GM12878 (cell line): ENCODE measurements around the gene TSPAN16. TPM values are rescaled to one million over a fixed set of nuclear protein-coding genes. Genes with fewer than 3 reads are reported as not detected.

ENCODE experiments used
- ATAC-seq: fragments of 200-7000 bp; cut with Tn5 transposase; 3 replicates; pipeline ENCODE4 v1.9.1; 2020; ENCODE audit warnings: mild to moderate bottlenecking, moderate library complexity
- BruUV-seq: library from RNA; stranded (reverse); fragments of 400-500 nt; replicated peaks from 2 replicates; lab custom pipeline; 2021; lab: Mats Ljungman, UMichigan
- CTCF ChIA-PET: fragments of 300-600 bp; sonication (Branson Sonifier 250); formaldehyde crosslinking; extraction: SDS; loops from one replicate; lab custom pipeline; 2021; ENCODE audit warnings: inconsistent platforms; lab: Yijun Ruan, JAX
- POLR2A ChIA-PET: fragments of 350-600 bp; formaldehyde crosslinking; extraction: SDS; loops from one replicate; lab custom pipeline; 2021; ENCODE audit warnings: inconsistent platforms; lab: Charles Lee
- RAD21 ChIA-PET: fragments of 300-600 bp; sonication (Branson Sonifier 250); formaldehyde crosslinking; loops from one replicate; lab custom pipeline; 2023; ENCODE audit warnings: antibody characterized with exemption; ENCODE audit not compliant: unreplicated experiment; lab: Charles Lee
- SMC1A ChIA-PET: fragments of 300-600 bp; sonication (Branson Sonifier 250); formaldehyde crosslinking; loops from one replicate; lab custom pipeline; 2023; ENCODE audit not compliant: unreplicated experiment, uncharacterized antibody; lab: Charles Lee
- DNase-seq: peaks from one replicate; pipeline ENCODE4 v3.0.0-alpha.2; 2011; ENCODE audit warnings: low read depth, low spot score
- FAIRE-seq: peaks from 3 replicates; lab custom pipeline; 2011; peaks lifted over from hg19 to GRCh38; lab: Jason Lieb, UNC
- H2AFZ ChIP-seq: 2 replicates; pipeline ENCODE4 v1.6.0; 2011; ENCODE audit warnings: low read depth, low read length, control low read depth; ENCODE audit not compliant: control insufficient read depth
- H3K27ac ChIP-seq: 2 replicates; pipeline ENCODE4 v1.5.1; 2011; ENCODE audit warnings: control low read depth; ENCODE audit not compliant: control insufficient read depth, insufficient read depth
- H3K27me3 ChIP-seq, 2 experiments: replicated peaks in 1 of 2; 2 replicates each; pipeline versions ENCODE4 v1.6.0 to v1.6.1; 2011; ENCODE audit warnings: low read length in 1 of 2; ENCODE audit not compliant: control insufficient read depth in 2 of 2, insufficient read depth in 2 of 2
- H3K36me3 ChIP-seq, 2 experiments: 2 replicates each; pipeline ENCODE4 v1.5.1; 2011; ENCODE audit warnings: low read length in 1 of 2; ENCODE audit not compliant: control insufficient read depth in 2 of 2, insufficient read depth in 2 of 2
- H3K4me1 ChIP-seq: 2 replicates; pipeline ENCODE4 v1.6.1; 2011; ENCODE audit warnings: mild to moderate bottlenecking, low read length, moderate library complexity, mixed read lengths; ENCODE audit not compliant: control insufficient read depth, insufficient read depth
- H3K4me2 ChIP-seq: 2 replicates; pipeline ENCODE4 v1.6.0; 2011; ENCODE audit warnings: control low read depth; ENCODE audit not compliant: control insufficient read depth, insufficient read depth
- H3K4me3 ChIP-seq: fragments of 200-600 bp; sonication (generic); 2 replicates; pipeline ENCODE4 v1.5.1; 2016
- H3K79me2 ChIP-seq: 2 replicates; pipeline ENCODE4 v1.6.0; 2011; ENCODE audit warnings: low read length; ENCODE audit not compliant: control insufficient read depth, insufficient read depth
- H3K9ac ChIP-seq: 2 replicates; pipeline ENCODE4 v1.8.0; 2011; ENCODE audit warnings: low read length, control low read depth, mixed read lengths; ENCODE audit not compliant: control insufficient read depth, insufficient read depth
- H3K9me3 ChIP-seq: replicated peaks from 3 replicates; pipeline ENCODE4 v1.5.1; 2011; ENCODE audit warnings: mild to moderate bottlenecking, low read length; ENCODE audit not compliant: control insufficient read depth, insufficient read depth
- H4K20me1 ChIP-seq: 2 replicates; pipeline ENCODE4 v1.6.0; 2011; ENCODE audit not compliant: control insufficient read depth, insufficient read depth
- ATF2 ChIP-seq: IDR thresholded peaks from 2 replicates; pipeline ENCODE4 v1.6.1; 2012; ENCODE audit warnings: low read length, inconsistent platforms
- BACH1 ChIP-seq: fragments of 450-650 bp; IDR thresholded peaks from 2 replicates; pipeline ENCODE4 v1.6.1; 2017; ENCODE audit warnings: mild to moderate bottlenecking, borderline replicate concordance
- CBFB ChIP-seq: IDR thresholded peaks from 2 replicates; pipeline ENCODE4 v1.6.1; 2016; ENCODE audit warnings: antibody characterized with exemption, low read depth
- CBX5 ChIP-seq: sonication (generic); IDR thresholded peaks from 2 replicates; pipeline ENCODE4 v1.6.1; 2016; ENCODE audit warnings: low read depth, moderate library complexity, mild to moderate bottlenecking, inconsistent platforms
- EP300 ChIP-seq, 2 experiments: fragments of 150-350 bp in 1 of 2; IDR thresholded peaks; 2 replicates each; pipeline ENCODE4 v1.6.1; 2011 to 2012; ENCODE audit warnings: low read depth in 2 of 2, low read length in 2 of 2, borderline replicate concordance in 1 of 2, improper control_type of control experiment in 1 of 2, inconsistent platforms in 1 of 2; ENCODE audit not compliant: control insufficient read depth in 1 of 2
- KAT2A ChIP-seq: conservative IDR thresholded peaks from 2 replicates; pipeline ENCODE4 v1.6.1; 2011; ENCODE audit warnings: low read depth, low read length; ENCODE audit not compliant: control insufficient read depth
- MTA2 ChIP-seq: fragments of 450-650 bp; IDR thresholded peaks from 2 replicates; pipeline ENCODE4 v1.6.1; 2016; ENCODE audit warnings: low read depth, mild to moderate bottlenecking, moderate library complexity
- NFYA ChIP-seq: IDR thresholded peaks from 2 replicates; pipeline ENCODE4 v1.6.1; 2011; ENCODE audit warnings: low read depth, mild to moderate bottlenecking, low read length, improper control_type of control experiment, borderline replicate concordance
- NFYB ChIP-seq: IDR thresholded peaks from 2 replicates; pipeline ENCODE4 v1.6.1; 2011; ENCODE audit warnings: low read depth, mild to moderate bottlenecking, low read length, improper control_type of control experiment, moderate library complexity; ENCODE audit not compliant: insufficient read depth
- RFX5 ChIP-seq: IDR thresholded peaks from 2 replicates; pipeline ENCODE4 v1.6.1; 2011; ENCODE audit warnings: low read depth, low read length, improper control_type of control experiment
- SREBF2 ChIP-seq: IDR thresholded peaks from 2 replicates; pipeline ENCODE4 v1.6.1; 2012; ENCODE audit warnings: mild to moderate bottlenecking, low read length
- USF2 ChIP-seq: IDR thresholded peaks from 2 replicates; pipeline ENCODE4 v1.6.1; 2011; ENCODE audit warnings: low read depth, low read length, improper control_type of control experiment, borderline replicate concordance
- ZNF207 ChIP-seq: fragments of 450-650 bp; IDR thresholded peaks from 2 replicates; pipeline ENCODE4 v1.6.1; 2014; ENCODE audit warnings: antibody characterized with exemption, mild to moderate bottlenecking, borderline replicate concordance
- ZSCAN29 ChIP-seq: fragments of 450-650 bp; IDR thresholded peaks from 2 replicates; pipeline ENCODE4 v1.6.1; 2017; ENCODE audit warnings: mild to moderate bottlenecking, moderate library complexity
- WGBS: methylation state at CpG from one replicate; pipeline ENCODE4 v1.1.6; 2016; ENCODE audit warnings: low lambda C conversion rate; ENCODE audit not compliant: insufficient replicate concordance, insufficient coverage; ENCODE audit errors: missing lambda C conversion rate; 5-methylcytosine and 5-hydroxymethylcytosine counted together
- in situ Hi-C: fragments of 300-500 bp; cut with MboI; formaldehyde crosslinking; loops from 9 replicates; pipeline ENCODE4 v1.14.3; 2018; ENCODE audit warnings: mixed read lengths
- intact Hi-C: fragments of 100-400 bp; cut with micrococcal nuclease; formaldehyde crosslinking; loops from one replicate; pipeline ENCODE4 v1.14.2; 2022; ENCODE audit not compliant: unreplicated experiment
- polyA plus RNA-seq, 11 experiments: library from polyadenylated mRNA; depleted of rRNA in 4 of 11; unstranded in 6 of 11; stranded (reverse) in 5 of 11; fragments of >200 nt; fragmentation: Nextera tagmentation in 4 of 11; fragmentation: Illumina TruSeq in 1 of 11; extraction: Ambion mirVana in 4 of 11; extraction: Trizol in 1 of 11; gene quantifications; 1 replicate in 1 of 11; 2 replicates in 10 of 11; pipeline versions ENCODE4 v1.2.1 to v1.2.3, GENCODE V29; 2011 to 2016; ENCODE audit warnings: inconsistent platforms in 2 of 11, missing spikeins in 2 of 11, low read depth in 1 of 11
- total RNA-seq, 4 experiments: library from RNA; depleted of rRNA in 3 of 4; stranded (reverse); fragments of >200 nt in 3 of 4; fragmentation: Illumina TruSeq in 1 of 4; extraction: Trizol in 1 of 4; gene quantifications; 2 replicates each; pipeline versions ENCODE4 v1.2.1 to v1.2.3, GENCODE V29; 2013 to 2021

The TSPAN16 gene
- total and polyA plus RNA-seq, 10 of the 15 experiments (the other 5 are each of a cell fraction or from before 2014, with no cell fraction given): not detected

- ATAC-seq (no peak), DNase-seq (no peak), FAIRE-seq (no peak)
- Histone ChIP-seq H3K36me3 (peaks cover 0 to 2% of the 10 kb centered on the region in 2 experiments; a peak in 2 of 4 replicates), H3K79me2 (no peaks in the 10 kb centered on the region), H2AFZ (no peak overlapping the region), H3K9me3 (no peaks in the 10 kb centered on the region), H3K27me3 (no peaks in the 10 kb centered on the region), H4K20me1 (no peaks in the 10 kb centered on the region; the same call in 1 of the 2 replicates), H3K4me3 (no peak overlapping the region), H3K4me2 (no peak overlapping the region), H3K27ac (no peak overlapping the region), H3K9ac (no peak overlapping the region), H3K4me1 (no peaks in the 10 kb centered on the region)
- ChIA-PET SMC1A (no interaction called here), POLR2A (no interaction called here), CTCF (no interaction called here), RAD21 (no interaction called here)
- intact Hi-C loops: no loop called here
- in situ Hi-C loops: no loop called here
- no peak for TF ChIP-seq BACH1
- no peak for TF ChIP-seq ATF2
- no peak for TF ChIP-seq RFX5
- no peak for TF ChIP-seq CBX5
- no peak for TF ChIP-seq EP300 (IDR thresholded peaks at IDR 0.05; ENCODE audit: borderline replicate concordance in 1 of 2, control insufficient read depth in 1 of 2, low read depth in 2 of 2, low read length in 2 of 2)
- TF ChIP-seq SREBF2: no peak
- no peak for TF ChIP-seq MTA2
- TF ChIP-seq KAT2A: no peak
- TF ChIP-seq NFYA: no peak
- TF ChIP-seq CBFB: no peak
- no peak for TF ChIP-seq ZSCAN29
- TF ChIP-seq USF2: no peak
- TF ChIP-seq ZNF207: no peak
- TF ChIP-seq NFYB: no peak
- 96% methylated on average over 2 of the region's 2 CpGs for WGBS
- no TSS peak for BruUV-seq
Observed at GRCh38 chr19:11248852-11249251, 47.1 kb upstream of the TSPAN16 start.
